Karpas-422 (cell line): ENCODE measurements around the gene THOP1. TPM values are rescaled to one million over a fixed set of nuclear protein-coding genes. Genes with fewer than 3 reads are reported as not detected.

ENCODE experiments used
- total RNA-seq: library from RNA; depleted of rRNA; stranded (reverse); fragments of >200 nt; shearing (Covaris generic); gene quantifications from 2 replicates; pipeline ENCODE4 v1.2.3, GENCODE V29; 2014; ENCODE audit warnings: low replicate concordance; rRNA removed

The THOP1 gene
- total RNA-seq, 1 experiment from 2014 or later, result 57.0 TPM

Other genes starting within 250 kb of the THOP1 start
- 0.19 and 1.3 TPM in 2 replicates for gene GNG7, start 82.8 kb upstream of the THOP1 start, total RNA-seq
- gene DIRAS1, start 64.1 kb upstream of the THOP1 start, total RNA-seq, result not detected in 2 replicates
- gene SLC39A3, start 45.5 kb upstream of the THOP1 start, total RNA-seq, result 28.6 and 55.3 TPM in 2 replicates
- 31.2 and 55.8 TPM in 2 replicates for gene SGTA, start 2.2 kb upstream of the THOP1 start, total RNA-seq
- 2.6 and 4.0 TPM in 2 replicates for gene ZNF554, start 34.4 kb downstream of the THOP1 start, total RNA-seq
- gene ZNF555, start 56.0 kb downstream of the THOP1 start, total RNA-seq, result 1.4 TPM in 2 replicates
- not detected in 2 replicates for gene ZNF556, start 81.8 kb downstream of the THOP1 start, total RNA-seq
- 1.0 and 3.3 TPM in 2 replicates for gene ZNF57, start 115.4 kb downstream of the THOP1 start, total RNA-seq
- not detected in 2 replicates for gene ZNF77, start 159.5 kb downstream of the THOP1 start, total RNA-seq
- gene TLE6, start 192.1 kb downstream of the THOP1 start, total RNA-seq, result 3.4 and 5.0 TPM in 2 replicates
- gene TLE2, start 243.8 kb downstream of the THOP1 start, total RNA-seq, result not detected in 2 replicates